A673 (cell line): ENCODE measurements around the gene SLC26A2.

Experiments used
- CTCF ChIP-seq: fragments of 300-800, 200-600 bp; sonication (generic); conservative IDR thresholded peaks from 2 replicates; pipeline ENCODE4 v1.5.1; 2017; ENCODE audit warnings: low read depth, mild to moderate bottlenecking, antibody characterized with exemption, low read length, moderate library complexity, mixed read lengths
- EZH2 ChIP-seq: fragments of 200-600 bp; sonication (generic); IDR thresholded peaks from 2 replicates; pipeline ENCODE4 v1.6.1; 2017; ENCODE audit warnings: borderline replicate concordance, low read depth, mild to moderate bottlenecking, mixed read lengths, antibody characterized with exemption, low read length; ENCODE audit not compliant: poor library complexity, severe bottlenecking

GRCh38 chr5:149940941-149941644, 19.5 kb upstream of the SLC26A2 start:
- no peak for TF ChIP-seq CTCF
- no peak for TF ChIP-seq EZH2
